NT2/D1 (cell line): Measurements from ENCODE around the gene GCAT.

Experiments used
- YY1 ChIP-seq: IDR thresholded peaks from 2 replicates; pipeline ENCODE4 v1.6.1; 2011; ENCODE audit not compliant: insufficient read length, insufficient read depth
- ZNF274 ChIP-seq: IDR thresholded peaks from 2 replicates; pipeline ENCODE4 v1.6.1; 2011; ENCODE audit warnings: mild to moderate bottlenecking, low read depth, low read length

DNA sequence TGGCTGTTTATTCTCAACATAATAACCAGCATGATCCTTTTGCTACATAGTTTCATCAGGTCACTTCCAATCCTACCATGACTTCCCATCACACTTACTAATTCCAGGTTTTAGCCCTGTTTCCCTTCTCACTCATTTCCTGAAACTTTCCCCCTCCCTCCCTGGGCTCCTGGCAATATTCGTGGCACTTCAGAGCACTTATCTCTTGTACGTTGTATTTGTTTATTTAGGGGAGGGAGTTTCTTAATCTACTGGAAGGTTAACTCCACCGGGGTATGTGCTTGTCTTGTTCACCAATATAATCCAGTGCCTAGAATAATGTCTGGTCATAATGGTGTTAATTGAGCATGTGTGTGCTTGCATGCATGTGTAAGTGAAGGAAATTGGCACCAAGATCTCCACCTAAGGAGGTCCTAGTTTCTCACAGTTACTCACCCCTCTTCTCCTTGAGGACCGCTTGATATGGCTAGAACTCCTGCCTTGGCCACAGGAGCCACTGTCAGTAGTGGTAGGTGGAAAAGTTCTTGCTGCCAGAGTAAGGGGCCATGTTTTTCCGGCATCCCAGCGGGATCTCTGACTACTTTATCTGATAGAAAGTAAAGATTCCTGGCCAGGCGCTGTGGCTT lies 53.2 kb downstream of the GCAT start:
- TF ChIP-seq ZNF274 (no peak), YY1 (no peak)
